ENCODE measurements around the gene RNASET2. TPM values are rescaled to one million over a fixed set of nuclear protein-coding genes. Genes with fewer than 3 reads are reported as not detected.

Gene RNASET2
- total RNA-seq, 1 donor from 2014 or later, result 27.1 TPM

GRCh38 chr6:166938704-166939103 lies 17.6 kb downstream of the RNASET2 start:
- H3K36me3 Mint-ChIP-seq (ENCODE audit: low read depth), result peaks cover 3% of the 10 kb centered on the region
- no peaks in the 10 kb centered on the region for H3K4me1 Mint-ChIP-seq (ENCODE audit: low read depth)
- no peak for DNase-seq (ENCODE audit: low spot score)
- H3K27ac Mint-ChIP-seq (ENCODE audit: unreplicated experiment), result no peak overlapping the region
- no peak for TF ChIP-seq CTCF (IDR thresholded peaks at IDR 0.05)
- H3K27me3 Mint-ChIP-seq (ENCODE audit: low read depth), result no peaks in the 10 kb centered on the region
- no peaks in the 10 kb centered on the region for H3K9me3 Mint-ChIP-seq (ENCODE audit: low read depth)
- H3K4me3 Mint-ChIP-seq (ENCODE audit: unreplicated experiment), result no peak overlapping the region

- Mint-ChIP-seq H3K27me3 (ENCODE audit: low read depth) (no peaks in the 10 kb centered on the region), H3K4me3 (ENCODE audit: unreplicated experiment) (no peak overlapping the region), H3K27ac (ENCODE audit: unreplicated experiment) (no peak overlapping the region), H3K9me3 (ENCODE audit: low read depth) (no peaks in the 10 kb centered on the region), H3K36me3 (ENCODE audit: low read depth) (peaks cover under 1% of the 10 kb centered on the region), H3K4me1 (ENCODE audit: low read depth) (no peaks in the 10 kb centered on the region)
- no peak for TF ChIP-seq CTCF (IDR thresholded peaks at IDR 0.05)
- no peak for DNase-seq (ENCODE audit: low spot score)
These were observed 18.2 kb downstream of the RNASET2 start for GRCh38 chr6:166938150-166938549.

- Mint-ChIP-seq H3K9me3 (ENCODE audit: low read depth) (no peaks in the 10 kb centered on the region), H3K36me3 (ENCODE audit: low read depth) (no peaks in the 10 kb centered on the region), H3K27me3 (ENCODE audit: low read depth) (no peaks in the 10 kb centered on the region), H3K4me3 (ENCODE audit: unreplicated experiment) (no peak overlapping the region), H3K4me1 (ENCODE audit: low read depth) (no peaks in the 10 kb centered on the region), H3K27ac (ENCODE audit: unreplicated experiment) (no peak overlapping the region)
- TF ChIP-seq CTCF (IDR thresholded peaks at IDR 0.05), result no peak
- no peak for DNase-seq (ENCODE audit: low spot score)
These were observed 18.6 kb downstream of the RNASET2 start for GRCh38 chr6:166937746-166938145.

GRCh38 chr6:166936079-166936787 lies 20.1 kb downstream of the RNASET2 start:
- no peak for DNase-seq (ENCODE audit: low spot score)
- TF ChIP-seq CTCF (IDR thresholded peaks at IDR 0.05), result no peak
- no peaks in the 10 kb centered on the region for H3K4me1 Mint-ChIP-seq (ENCODE audit: low read depth)
- H3K36me3 Mint-ChIP-seq (ENCODE audit: low read depth), result no peaks in the 10 kb centered on the region
- H3K27me3 Mint-ChIP-seq (ENCODE audit: low read depth), result no peaks in the 10 kb centered on the region
- H3K9me3 Mint-ChIP-seq (ENCODE audit: low read depth), result no peaks in the 10 kb centered on the region
- H3K27ac Mint-ChIP-seq (ENCODE audit: unreplicated experiment), result no peak overlapping the region
- no peak overlapping the region for H3K4me3 Mint-ChIP-seq (ENCODE audit: unreplicated experiment)

- no peak for DNase-seq (ENCODE audit: low spot score)
- Mint-ChIP-seq H3K9me3 (ENCODE audit: low read depth) (no peaks in the 10 kb centered on the region), H3K27me3 (ENCODE audit: low read depth) (no peaks in the 10 kb centered on the region), H3K4me3 (ENCODE audit: unreplicated experiment) (no peak overlapping the region), H3K27ac (ENCODE audit: unreplicated experiment) (no peak overlapping the region), H3K4me1 (ENCODE audit: low read depth) (no peaks in the 10 kb centered on the region), H3K36me3 (ENCODE audit: low read depth) (no peaks in the 10 kb centered on the region)
- TF ChIP-seq CTCF (IDR thresholded peaks at IDR 0.05), result no peak
These were observed 21.0 kb downstream of the RNASET2 start for GRCh38 chr6:166935353-166935752.

All from chondrocyte (in vitro differentiated cells).